Medulla oblongata (tissue), 1 donor: ENCODE data around the gene IL26.

Experiments used
- DNase-seq: peaks from one replicate; pipeline ENCODE4 v3.0.0-alpha.2; 2015; ENCODE audit errors: extremely low spot score

IL26 gene

GRCh38 chr12:68156636-68157035 lies 69.0 kb downstream of the IL26 start:
- no peak for DNase-seq

GRCh38 chr12:68154779-68155178 lies 70.8 kb downstream of the IL26 start:
- no peak for DNase-seq
